Prostate gland (tissue), 2 donors: ENCODE results near the gene ATP13A4.

Experiments
- CTCF ChIP-seq, 4 experiments: fragments of 200-600 bp in 2 of 4; fragments of 450-650 bp in 2 of 4; sonication (generic) in 2 of 4; IDR thresholded peaks; 1 replicate in 3 of 4; 2 replicates in 1 of 4; pipeline ENCODE4 v1.5.1; 2016 to 2019; ENCODE audit warnings: antibody characterized with exemption in 4 of 4, mild to moderate bottlenecking in 2 of 4, moderate library complexity in 2 of 4
- POLR2A ChIP-seq: fragments of 450-650 bp; IDR thresholded peaks from one replicate; pipeline ENCODE4 v1.6.1; 2016; ENCODE audit warnings: antibody characterized with exemption, mild to moderate bottlenecking
- POLR2AphosphoS5 ChIP-seq: sonication (generic); formaldehyde crosslinking; IDR thresholded peaks from one replicate; pipeline ENCODE4 v1.6.1; 2017; ENCODE audit warnings: antibody characterized with exemption

- no peak for TF ChIP-seq CTCF (IDR thresholded peaks at IDR 0.05)
- TF ChIP-seq POLR2AphosphoS5 = no peak
- no peak for TF ChIP-seq POLR2A
Measured at GRCh38 chr3:193598202-193598601, 43.5 kb upstream of the ATP13A4 start.
